D721Med (cell line): Measurements from ENCODE around the gene MBNL2.

ENCODE experiments used
- DNase-seq: peaks from one replicate; pipeline ENCODE4 v3.0.0; 2011; ENCODE audit warnings: low spot score; ENCODE audit not compliant: insufficient read length
- FAIRE-seq: peaks from 2 replicates; lab custom pipeline; 2011; peaks lifted over from hg19 to GRCh38; lab: Jason Lieb, UNC
- CTCF ChIP-seq: IDR thresholded peaks from 2 replicates; pipeline ENCODE4 v1.5.1; 2012; ENCODE audit warnings: mild to moderate bottlenecking, control low read depth; ENCODE audit not compliant: insufficient read depth; ENCODE audit errors: missing control alignments

The MBNL2 gene

DNA sequence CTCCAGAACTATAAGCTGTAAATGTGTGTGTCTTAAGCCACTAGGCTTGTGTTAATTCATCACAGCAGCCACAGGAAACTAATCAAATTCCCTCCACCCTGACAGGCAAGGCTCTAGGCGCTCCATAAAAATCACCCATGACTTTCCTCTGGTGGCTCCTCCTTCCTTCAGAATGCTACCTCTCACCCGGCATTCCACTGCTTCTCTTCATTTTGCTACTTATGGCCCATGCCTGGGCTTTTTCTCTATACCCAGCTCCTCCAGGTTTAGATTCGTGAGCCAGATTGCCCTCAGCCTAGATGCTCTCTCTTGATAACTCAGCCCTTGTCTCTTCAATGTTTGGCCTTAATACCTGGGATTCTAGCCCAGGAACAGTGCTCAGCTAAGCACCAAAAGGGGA lies 36.4 kb upstream of the MBNL2 start:
- TF ChIP-seq CTCF = no peak
- no peak for FAIRE-seq
- no peak for DNase-seq

DNA sequence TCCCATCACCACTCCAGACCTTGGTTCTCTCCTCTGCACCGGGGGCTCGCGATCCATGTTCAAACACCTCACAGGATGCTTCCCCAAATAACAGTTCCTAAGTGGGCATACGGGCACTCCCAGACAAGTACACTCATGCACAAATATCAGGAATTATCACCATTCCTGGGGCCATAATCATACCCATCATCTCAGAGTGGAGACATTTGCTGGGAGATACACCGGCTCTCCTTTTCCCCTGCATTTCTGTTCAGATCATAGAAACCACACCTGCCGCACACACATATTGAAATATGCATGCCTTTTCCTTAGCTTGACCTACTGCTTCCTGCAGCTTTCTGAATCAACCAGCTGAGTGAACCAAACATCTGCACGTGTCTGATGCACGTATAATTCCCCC lies 33.9 kb upstream of the MBNL2 start:
- no peak for DNase-seq
- no peak for TF ChIP-seq CTCF

GRCh38 chr13:97189928-97190327 lies 32.2 kb upstream of the MBNL2 start:
- FAIRE-seq (no peak), DNase-seq (no peak)

More for the DNA sequence above, 33.9 kb upstream of the MBNL2 start:
- FAIRE-seq = no peak

GRCh38 chr13:97191142-97191541 lies 31.0 kb upstream of the MBNL2 start:
- DNase-seq (no peak), FAIRE-seq (no peak)
- TF ChIP-seq CTCF = no peak

More at GRCh38 chr13:97189928-97190327, 32.2 kb upstream of the MBNL2 start:
- TF ChIP-seq CTCF = no peak

GRCh38 chr13:97191615-97192014 lies 30.5 kb upstream of the MBNL2 start:
- no peak for TF ChIP-seq CTCF
- FAIRE-seq = no peak
- no peak for DNase-seq

GRCh38 chr13:97192166-97192565 lies 30.0 kb upstream of the MBNL2 start:
- no peak for TF ChIP-seq CTCF
- FAIRE-seq = no peak
- DNase-seq = no peak

DNA sequence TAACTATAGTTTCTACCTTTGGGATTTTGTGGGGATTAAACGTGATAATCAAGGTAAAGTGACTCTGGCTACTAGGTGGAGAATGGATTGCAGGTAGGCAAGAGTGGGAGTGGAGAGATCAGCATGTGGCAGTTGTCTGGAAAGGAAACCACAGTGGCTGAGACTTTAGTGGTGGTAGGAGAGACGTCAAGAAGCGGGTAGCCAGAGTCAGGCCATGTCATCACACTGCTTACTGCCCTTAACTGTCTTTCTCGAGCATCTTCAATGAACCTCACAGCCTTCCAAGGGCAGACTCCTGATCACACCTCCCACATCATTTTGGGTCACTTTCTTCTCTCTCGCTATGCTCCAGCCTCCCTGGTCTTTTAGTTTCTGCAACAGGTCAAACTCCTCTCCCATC lies 28.6 kb upstream of the MBNL2 start:
- FAIRE-seq = no peak

More for the DNA sequence above, 28.6 kb upstream of the MBNL2 start:
- TF ChIP-seq CTCF = no peak
- no peak for DNase-seq
